T-cell (primary cell): Measurements from ENCODE around the gene PRPF6. TPM values are rescaled to one million over a fixed set of nuclear protein-coding genes. Genes with fewer than 3 reads are reported as not detected.
A peak's percentile ranks its signal among the peaks of the same experiment; 100 is the strongest.

Experiments used
- ATAC-seq, 4 experiments: fragments of 200-7000 bp in 3 of 4; fragments of 150-1000 bp in 1 of 4; cut with Tn5 transposase; replicated peaks in 1 of 4; 1 replicate in 3 of 4; 2 replicates in 1 of 4; pipeline ENCODE4 v1.10.0; 2021; ENCODE audit warnings: moderate library complexity in 3 of 4, mild to moderate bottlenecking in 2 of 4, moderate number of reproducible peaks in 1 of 4
- CTCF ChIA-PET, 2 donors: fragments of 300-600 bp; sonication (Branson Sonifier 250); formaldehyde crosslinking; loops; one replicate each; lab custom pipeline; 2022; ENCODE audit warnings: antibody characterized with exemption in 2 of 2; lab: Charles Lee
- POLR2A ChIA-PET, 2 donors: fragments of 300-600 bp; sonication (Branson Sonifier 250); formaldehyde crosslinking; loops; one replicate each; lab custom pipeline; 2022; ENCODE audit warnings: antibody characterized with exemption in 2 of 2; lab: Charles Lee
- DNase-seq, 35 experiments: peaks; one replicate each; pipeline versions ENCODE4 v3.0.0 to v3.0.0-alpha.2; 2013 to 2023
- H3K27ac ChIP-seq: one replicate; pipeline ENCODE4 v1.5.1; 2013; ENCODE audit warnings: low read length
- H3K27me3 ChIP-seq, 2 experiments: replicated peaks in 1 of 2; 1 replicate in 1 of 2; 2 replicates in 1 of 2; pipeline versions ENCODE4 v1.6.1 to v1.7.0; 2013; ENCODE audit warnings: low read length in 1 of 2, mixed read lengths in 1 of 2; ENCODE audit not compliant: control insufficient read depth in 2 of 2, insufficient read depth in 2 of 2; ENCODE audit errors: extremely low read depth in 1 of 2
- H3K36me3 ChIP-seq, 2 donors: 1 replicate in 1 of 2; 2 replicates in 1 of 2; pipeline versions ENCODE4 v1.6.1 to v1.7.0; 2013; ENCODE audit warnings: low read length in 1 of 2; ENCODE audit not compliant: control insufficient read depth in 2 of 2, insufficient read depth in 1 of 2; ENCODE audit errors: extremely low read depth in 1 of 2
- H3K4me1 ChIP-seq, 2 experiments: 1 replicate in 1 of 2; 2 replicates in 1 of 2; pipeline versions ENCODE4 v1.6.1 to v1.7.0; 2013; ENCODE audit warnings: low read length in 2 of 2, mixed read lengths in 1 of 2; ENCODE audit not compliant: insufficient read depth in 2 of 2, control insufficient read depth in 1 of 2; ENCODE audit errors: extremely low read depth in 1 of 2
- H3K4me3 ChIP-seq, 2 donors: 1 replicate in 1 of 2; 2 replicates in 1 of 2; pipeline versions ENCODE4 v1.5.1 to v1.7.0; 2013; ENCODE audit warnings: mild to moderate bottlenecking in 2 of 2, low read length in 1 of 2, moderate library complexity in 1 of 2; ENCODE audit not compliant: control insufficient read depth in 1 of 2; ENCODE audit errors: extremely low read depth in 1 of 2
- H3K9me3 ChIP-seq: 2 replicates; pipeline ENCODE4 v1.7.0; 2013
- H3K27ac Mint-ChIP-seq, 2 donors: one replicate each; pipeline ENCODE4 v1.8.0; 2020 to 2021; ENCODE audit warnings: mild to moderate bottlenecking in 2 of 2, mixed read lengths in 2 of 2
- H3K27me3 Mint-ChIP-seq, 2 donors: one replicate each; pipeline ENCODE4 v1.8.0; 2021 to 2022; ENCODE audit warnings: mixed read lengths in 2 of 2
- H3K36me3 Mint-ChIP-seq: one replicate; pipeline ENCODE4 v1.8.0; 2021; ENCODE audit warnings: mixed read lengths
- H3K4me1 Mint-ChIP-seq, 3 donors: one replicate each; pipeline ENCODE4 v1.8.0; 2020 to 2022; ENCODE audit warnings: mixed read lengths in 3 of 3, mild to moderate bottlenecking in 1 of 3
- H3K4me3 Mint-ChIP-seq, 3 donors: one replicate each; pipeline ENCODE4 v1.8.0; 2020 to 2022; ENCODE audit warnings: mild to moderate bottlenecking in 3 of 3, mixed read lengths in 3 of 3, moderate library complexity in 3 of 3
- H3K9me3 Mint-ChIP-seq, 3 donors: one replicate each; pipeline ENCODE4 v1.8.0; 2020 to 2022; ENCODE audit warnings: mixed read lengths in 3 of 3
- WGBS: methylation state at CpG from one replicate; pipeline ENCODE4 v1.1.5; 2013; ENCODE audit warnings: missing lambda C conversion rate; ENCODE audit not compliant: insufficient coverage; 5-methylcytosine and 5-hydroxymethylcytosine counted together
- total RNA-seq, 35 experiments: library from RNA in 6 of 35; stranded (reverse) in 6 of 35; fragments of 120-200 nt in 1 of 35; gene quantifications; one replicate each; pipeline versions ENCODE4 v1.2.1 to v1.2.4 and lab custom pipeline; 2013 to 2026

Gene PRPF6
- total RNA-seq, 5 donors from 2014 or later (not counting 1 experiment from before 2014, with no cell fraction given): 59.8 to 106 (median 83.5) TPM

GRCh38 chr20:64051561-64052325, 70.8 kb downstream of the PRPF6 start:
- Histone ChIP-seq H3K4me3 (no peak overlapping the region), H3K27me3 (peaks cover 0 to 85% of the 10 kb centered on the region in 2 experiments), H3K4me1 (peaks cover 9 to 28% of the 10 kb centered on the region in 2 experiments), H3K27ac (no peak overlapping the region), H3K36me3 (no peaks in the 10 kb centered on the region), H3K9me3 (no peaks in the 10 kb centered on the region)
- H3K27ac Mint-ChIP-seq: no peak overlapping the region
- no peaks in the 10 kb centered on the region for H3K9me3 Mint-ChIP-seq
- peak overlapping the region in 1 of 3 donors; percentile 55 for H3K4me3 Mint-ChIP-seq
- H3K27me3 Mint-ChIP-seq: peaks cover 7 to 50% of the 10 kb centered on the region in 2 donors
- CTCF ChIA-PET: interaction anchor here in 1 of 2 donors (0.6 kb wide), 1 partner anchor 156 kb away, joined by 3 read pairs; no protein-coding TSS in a partner anchor
- ATAC-seq (no peak), DNase-seq (no peak)
- 84% methylated on average over 8 of the region's 15 CpGs for WGBS
- no peaks in the 10 kb centered on the region for H3K36me3 Mint-ChIP-seq
- H3K4me1 Mint-ChIP-seq: peaks cover 0 to 20% (median 12%) of the 10 kb centered on the region in 3 donors
- POLR2A ChIA-PET: no interaction called here

- Mint-ChIP-seq H3K36me3 (no peaks in the 10 kb centered on the region), H3K4me3 (no peak overlapping the region), H3K9me3 (no peaks in the 10 kb centered on the region), H3K27ac (no peak overlapping the region), H3K4me1 (peaks cover 3 to 22% (median 9%) of the 10 kb centered on the region in 3 donors), H3K27me3 (peaks cover 6 to 44% of the 10 kb centered on the region in 2 donors)
- 90% methylated on average over 7 of the region's 10 CpGs for WGBS
- ChIA-PET POLR2A (no interaction called here), CTCF (interaction anchor here in 1 of 2 donors (0.6 kb wide), 1 partner anchor 157 kb away, joined by 3 read pairs; no protein-coding TSS in a partner anchor)
- no peak for DNase-seq
- Histone ChIP-seq H3K4me1 (peaks cover 8 to 34% of the 10 kb centered on the region in 2 experiments), H3K36me3 (no peaks in the 10 kb centered on the region), H3K27me3 (peaks cover 0 to 85% of the 10 kb centered on the region in 2 experiments), H3K4me3 (no peak overlapping the region), H3K27ac (no peak overlapping the region), H3K9me3 (no peaks in the 10 kb centered on the region)
- ATAC-seq: no peak
These were observed 71.4 kb downstream of the PRPF6 start for GRCh38 chr20:64052326-64052722.

- peaks cover 6 to 40% of the 10 kb centered on the region in 2 donors for H3K27me3 Mint-ChIP-seq
- H3K4me1 ChIP-seq: peaks cover 3 to 38% of the 10 kb centered on the region in 2 experiments
- DNase-seq: no peak
- H3K4me3 ChIP-seq: no peak overlapping the region
- H3K27ac ChIP-seq: no peak overlapping the region
- H3K9me3 ChIP-seq: no peaks in the 10 kb centered on the region
- 89% methylated on average over 31 of the region's 33 CpGs for WGBS
- H3K9me3 Mint-ChIP-seq: no peaks in the 10 kb centered on the region
- peaks cover 10 to 30% (median 10%) of the 10 kb centered on the region in 3 donors for H3K4me1 Mint-ChIP-seq
- ChIA-PET CTCF (no interaction called here), POLR2A (no interaction called here)
- H3K27me3 ChIP-seq: peaks cover 0 to 85% of the 10 kb centered on the region in 2 experiments
- H3K4me3 Mint-ChIP-seq: no peak overlapping the region
- H3K27ac Mint-ChIP-seq: peak overlapping the region in 1 of 2 donors; percentile 57
- ATAC-seq: no peak
- no peaks in the 10 kb centered on the region for H3K36me3 ChIP-seq
- no peaks in the 10 kb centered on the region for H3K36me3 Mint-ChIP-seq
These were observed 72.3 kb downstream of the PRPF6 start for GRCh38 chr20:64052987-64053840.

- Mint-ChIP-seq H3K27me3 (peaks cover 6 to 39% of the 10 kb centered on the region in 2 donors), H3K36me3 (no peaks in the 10 kb centered on the region), H3K4me3 (no peak overlapping the region), H3K27ac (peak overlapping the region in 1 of 2 donors; percentile 57), H3K9me3 (no peaks in the 10 kb centered on the region), H3K4me1 (peaks cover 11 to 31% (median 13%) of the 10 kb centered on the region in 3 donors)
- DNase-seq (no peak), ATAC-seq (no peak)
- no peak overlapping the region for H3K4me3 ChIP-seq
- H3K9me3 ChIP-seq: no peaks in the 10 kb centered on the region
- WGBS: 60% methylated on average over 12 of the region's 17 CpGs
- peaks cover 0 to 85% of the 10 kb centered on the region in 2 experiments for H3K27me3 ChIP-seq
- ChIA-PET POLR2A (interaction anchor here in 1 of 2 donors (0.7 kb wide), 1 partner anchor 54 kb away, joined by 3 read pairs; no protein-coding TSS in a partner anchor), CTCF (interaction anchor here in 1 of 2 donors (1.2 kb wide), 1 partner anchor 15 kb away, joined by 5 read pairs; no protein-coding TSS in a partner anchor)
- peaks cover 3 to 38% of the 10 kb centered on the region in 2 experiments for H3K4me1 ChIP-seq
- H3K36me3 ChIP-seq: no peaks in the 10 kb centered on the region
- no peak overlapping the region for H3K27ac ChIP-seq
These were observed 73.1 kb downstream of the PRPF6 start for GRCh38 chr20:64053841-64054661.

GRCh38 chr20:64055396-64055892, 74.5 kb downstream of the PRPF6 start:
- Histone ChIP-seq H3K4me3 (no peak overlapping the region), H3K9me3 (no peaks in the 10 kb centered on the region), H3K27ac (no peak overlapping the region), H3K4me1 (peaks cover 0 to 30% of the 10 kb centered on the region in 2 experiments), H3K27me3 (peaks cover 0 to 75% of the 10 kb centered on the region in 2 experiments), H3K36me3 (no peaks in the 10 kb centered on the region)
- no peak overlapping the region for H3K27ac Mint-ChIP-seq
- no peak for ATAC-seq
- peaks cover 11 to 27% (median 13%) of the 10 kb centered on the region in 3 donors for H3K4me1 Mint-ChIP-seq
- POLR2A ChIA-PET: no interaction called here
- no peaks in the 10 kb centered on the region for H3K9me3 Mint-ChIP-seq
- no peaks in the 10 kb centered on the region for H3K36me3 Mint-ChIP-seq
- H3K27me3 Mint-ChIP-seq: peaks cover 6 to 34% of the 10 kb centered on the region in 2 donors
- H3K4me3 Mint-ChIP-seq: no peak overlapping the region
- 97% methylated on average over 7 of the region's 9 CpGs for WGBS
- CTCF ChIA-PET: interaction anchor here in 1 of 2 donors (1.2 kb wide), 1 partner anchor 17 kb away, joined by 5 read pairs; no protein-coding TSS in a partner anchor
- DNase-seq: no peak
